Stimulated activated CD4-positive, alpha-beta T cell treated with anti-CD3 and anti-CD28 coated beads, Interleukin-15, amount 100 ng/mL, for 24 hours (primary cell): ENCODE results near the gene KLHL42.
"Not testable (repeated sequence)": the region's sequence is repeated elsewhere in the genome, so short reads cannot be mapped to it uniquely, and the experiment has no call there.

ENCODE experiments used
- DNase-seq: peaks from one replicate; pipeline ENCODE4 v3.0.0-alpha.2; 2020

The KLHL42 gene, protein sequence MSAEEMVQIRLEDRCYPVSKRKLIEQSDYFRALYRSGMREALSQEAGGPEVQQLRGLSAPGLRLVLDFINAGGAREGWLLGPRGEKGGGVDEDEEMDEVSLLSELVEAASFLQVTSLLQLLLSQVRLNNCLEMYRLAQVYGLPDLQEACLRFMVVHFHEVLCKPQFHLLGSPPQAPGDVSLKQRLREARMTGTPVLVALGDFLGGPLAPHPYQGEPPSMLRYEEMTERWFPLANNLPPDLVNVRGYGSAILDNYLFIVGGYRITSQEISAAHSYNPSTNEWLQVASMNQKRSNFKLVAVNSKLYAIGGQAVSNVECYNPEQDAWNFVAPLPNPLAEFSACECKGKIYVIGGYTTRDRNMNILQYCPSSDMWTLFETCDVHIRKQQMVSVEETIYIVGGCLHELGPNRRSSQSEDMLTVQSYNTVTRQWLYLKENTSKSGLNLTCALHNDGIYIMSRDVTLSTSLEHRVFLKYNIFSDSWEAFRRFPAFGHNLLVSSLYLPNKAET

DNA sequence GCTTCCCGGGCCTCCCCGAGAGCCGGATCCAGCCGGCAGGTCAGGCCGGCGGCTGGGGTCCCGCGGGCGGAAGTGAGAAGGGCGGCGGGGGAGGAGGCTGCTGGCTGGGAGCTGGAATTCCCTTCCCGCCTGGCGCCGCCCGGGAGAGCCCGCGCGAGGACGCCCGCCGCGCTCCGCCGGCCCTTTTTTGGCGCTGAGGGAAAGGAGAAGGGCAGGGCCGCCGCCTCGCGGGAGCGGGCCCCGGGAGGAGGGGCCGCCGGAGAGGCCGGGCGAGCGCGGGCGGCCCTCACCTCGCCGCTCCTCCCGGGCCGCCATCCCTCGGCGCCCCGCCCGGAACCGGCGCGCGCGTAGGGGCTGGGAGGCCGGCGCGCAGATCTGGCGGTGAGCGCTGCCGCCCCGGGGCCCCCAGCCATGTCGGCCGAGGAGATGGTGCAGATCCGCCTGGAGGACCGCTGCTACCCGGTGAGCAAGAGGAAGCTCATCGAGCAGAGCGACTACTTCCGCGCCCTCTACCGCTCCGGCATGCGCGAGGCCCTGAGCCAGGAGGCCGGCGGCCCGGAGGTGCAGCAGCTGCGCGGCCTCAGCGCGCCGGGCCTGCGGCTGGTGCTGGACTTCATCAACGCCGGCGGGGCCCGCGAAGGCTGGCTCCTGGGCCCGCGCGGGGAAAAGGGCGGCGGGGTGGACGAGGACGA, at the start of gene KLHL42, which contains the start of gene MANSC4:
Gene KLHL42 (plus strand): TSS at position 314 of the 692 bp plus-strand sequence. CDS start 98 bp downstream, at position 412.
Gene MANSC4 (minus strand): TSS at position 317 of the 692 bp plus-strand sequence. CDS start 8,960 bp downstream, outside the sequence.
- peak; percentile 74 for DNase-seq

DNA sequence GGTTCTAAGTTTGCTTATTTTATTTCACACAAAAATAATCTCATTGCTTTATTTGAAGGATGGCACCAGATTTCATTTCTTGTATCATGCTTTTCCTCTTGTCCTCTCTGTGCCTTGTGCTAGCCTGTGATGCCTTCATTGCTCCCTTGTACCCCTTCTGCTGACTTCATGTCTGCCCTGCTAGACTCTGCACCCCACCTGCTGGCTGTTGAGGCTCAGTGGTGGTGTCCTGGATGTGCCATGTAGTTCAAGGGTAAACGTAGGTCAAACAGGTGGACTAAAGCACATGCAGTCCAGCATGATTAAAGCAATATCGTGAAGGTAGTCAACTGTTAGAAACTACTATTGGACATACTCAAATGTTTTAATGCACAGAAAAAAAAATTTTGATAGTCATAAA, 47.8 kb upstream of the KLHL42 start:
- DNase-seq: no peak

DNA sequence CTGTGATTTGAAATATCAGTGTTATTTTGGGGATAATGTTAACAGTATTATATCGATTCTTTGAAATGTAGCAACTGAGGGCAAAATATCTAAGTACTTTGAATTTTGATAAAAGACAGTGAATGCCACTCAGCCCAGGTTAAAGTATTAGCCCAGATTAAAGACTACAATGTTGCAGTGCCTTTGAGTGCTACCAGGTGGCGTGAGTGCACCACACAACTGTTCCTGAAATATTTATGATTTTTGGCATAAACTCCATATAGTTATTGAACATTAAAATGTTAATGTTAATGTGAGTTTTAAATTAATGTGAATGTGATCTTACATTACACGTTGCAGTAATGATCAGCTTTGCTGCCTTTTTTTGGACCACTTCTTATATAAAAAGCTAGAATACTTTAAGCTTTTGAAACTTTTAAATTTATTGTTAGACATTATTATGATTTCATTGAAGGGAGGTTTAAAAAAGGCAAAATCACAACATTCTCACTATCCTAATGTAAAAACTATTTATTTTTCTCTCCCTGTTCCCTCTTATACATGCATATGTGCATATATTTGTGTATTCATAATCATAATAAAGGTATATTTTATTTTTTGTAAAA, 46.9 kb upstream of the KLHL42 start:
- peak; percentile 42 for DNase-seq

DNA sequence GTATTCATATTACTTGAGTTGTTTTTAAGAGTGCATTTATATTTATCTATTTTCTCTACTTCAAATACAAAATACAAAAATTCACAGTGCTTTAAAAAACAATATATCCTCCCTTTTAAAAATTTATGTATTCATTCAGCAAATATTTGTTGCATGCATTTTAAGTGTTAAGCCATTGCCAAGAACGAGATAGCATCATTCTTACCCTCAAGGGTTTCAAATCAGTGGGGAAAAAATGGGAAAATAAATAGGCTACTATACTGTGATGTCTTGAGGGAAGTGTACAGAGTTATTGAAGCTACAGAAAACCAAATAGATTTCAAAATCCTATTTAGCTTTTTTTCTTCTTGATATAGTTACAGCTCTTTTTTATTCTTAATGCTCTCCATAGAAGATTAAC, 46.2 kb upstream of the KLHL42 start:
- DNase-seq: no peak

DNA sequence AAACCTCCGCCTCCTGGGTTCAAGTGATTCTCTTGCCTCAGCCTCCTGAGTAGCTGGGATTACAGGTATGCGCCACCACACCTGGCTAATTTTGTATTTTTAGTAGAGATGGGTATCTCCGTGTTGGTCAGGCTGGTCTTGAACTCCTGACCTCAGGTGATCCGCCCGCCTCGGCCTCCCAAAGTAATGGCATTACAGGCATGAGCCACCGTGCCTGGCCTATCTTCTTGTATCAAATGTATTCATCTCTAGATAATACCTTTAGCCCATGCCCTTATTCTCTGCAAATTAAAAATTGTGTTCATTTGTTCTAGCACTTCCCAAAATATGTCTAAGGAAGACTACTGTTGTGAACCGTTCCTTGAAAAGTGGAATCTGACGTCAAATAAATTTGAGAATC, 45.7 kb upstream of the KLHL42 start:
- not testable (repeated sequence) for DNase-seq

DNA sequence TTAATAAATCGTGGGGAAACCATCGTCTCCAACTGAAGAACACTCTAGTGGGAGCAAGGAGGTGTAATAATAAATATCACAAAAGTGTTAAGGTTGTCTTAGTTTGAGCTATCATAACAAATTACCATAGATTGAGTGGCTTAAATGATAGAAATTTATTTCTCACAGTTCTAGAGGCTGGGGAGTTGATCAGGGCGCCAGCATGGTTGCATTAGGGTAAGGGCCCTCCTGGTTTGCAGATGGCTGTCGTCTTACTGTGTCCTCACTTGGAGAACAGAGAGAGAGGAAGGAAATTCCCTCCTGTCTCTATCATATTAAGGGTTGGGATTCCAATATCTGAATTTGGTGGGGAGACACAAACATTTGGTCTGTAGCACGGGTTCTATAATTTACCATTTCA, 36.4 kb upstream of the KLHL42 start:
- DNase-seq: no peak

DNA sequence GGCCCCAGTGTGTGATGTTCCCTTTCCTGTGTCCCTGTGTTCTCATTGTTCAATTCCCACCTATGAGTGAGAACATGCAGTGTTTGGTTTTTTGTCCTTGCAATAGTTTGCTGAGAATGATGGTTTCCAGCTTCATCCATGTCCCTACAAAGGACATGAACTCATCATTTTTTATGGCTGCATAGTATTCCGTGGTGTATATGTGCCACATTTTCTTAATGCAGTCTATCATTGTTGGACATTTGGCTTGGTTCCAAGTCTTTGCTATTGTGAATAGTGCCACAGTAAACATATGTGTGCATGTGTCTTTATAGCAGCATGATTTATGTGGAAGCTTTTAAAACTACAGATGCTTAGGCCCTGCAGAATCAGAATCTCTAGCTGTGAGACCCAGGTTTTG, 34.3 kb upstream of the KLHL42 start:
- DNase-seq: not testable (repeated sequence)

DNA sequence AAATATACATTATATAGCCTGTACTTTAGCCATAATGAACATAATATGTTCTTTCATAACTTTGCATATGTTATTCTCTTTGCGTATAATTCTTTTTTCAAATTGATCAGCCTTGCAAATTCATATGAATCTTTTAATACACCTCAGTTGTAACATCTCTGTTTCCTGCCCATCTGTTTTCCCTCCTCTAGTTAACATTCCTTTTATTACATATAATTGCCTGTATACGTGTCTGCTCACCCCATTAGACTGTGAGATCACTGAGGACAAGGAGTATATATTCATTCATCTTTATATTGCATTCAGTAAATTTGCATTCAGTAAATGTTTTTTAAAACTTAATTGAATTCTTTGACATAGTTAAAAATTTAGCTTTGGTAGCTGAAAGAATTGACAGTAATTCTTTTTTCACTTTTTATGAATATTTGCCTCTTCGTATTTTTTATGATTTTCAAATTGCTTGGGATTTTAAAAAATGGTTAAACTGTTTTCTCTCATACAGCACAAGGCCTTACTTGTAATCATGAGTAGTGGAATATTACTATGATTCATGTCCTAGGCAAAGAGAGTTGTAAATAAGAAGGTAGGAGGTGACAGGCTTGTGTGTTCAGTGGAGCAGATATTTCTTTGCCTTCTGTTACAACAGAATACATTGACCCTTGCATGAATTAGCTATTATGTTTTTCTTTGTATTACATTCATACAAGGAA, 32.8 kb upstream of the KLHL42 start:
- no peak for DNase-seq

DNA sequence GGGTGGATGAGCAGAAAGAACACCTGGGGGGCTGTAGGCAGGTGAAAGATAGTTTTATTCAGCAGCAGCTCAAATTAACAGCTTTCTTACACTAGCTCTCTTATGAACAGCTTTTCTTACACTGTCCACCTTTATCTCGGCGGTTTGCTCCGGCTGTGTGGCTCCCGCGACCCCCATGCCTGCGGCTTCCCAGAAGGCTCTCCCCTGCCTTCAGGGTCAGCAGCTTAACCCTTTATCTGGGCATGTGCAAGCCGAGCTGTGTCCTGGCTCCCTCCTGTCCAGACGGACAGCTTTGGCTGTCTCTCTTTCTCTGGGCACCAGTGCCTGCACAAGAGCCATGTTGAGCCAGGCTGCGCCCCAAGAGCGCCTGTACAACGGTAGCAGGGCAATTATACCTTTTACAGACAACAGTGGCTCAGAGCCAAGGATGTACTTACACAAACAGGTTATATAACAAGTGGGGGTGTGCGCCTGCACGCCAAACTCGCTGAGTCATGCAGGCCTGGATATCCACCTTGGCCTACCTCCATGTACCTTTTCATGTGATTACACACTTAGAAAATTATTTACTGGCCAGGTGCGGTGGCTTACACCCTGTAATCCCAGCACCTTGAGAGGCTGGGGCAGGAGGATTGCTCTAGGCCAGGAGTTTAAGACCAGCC, 28.5 kb upstream of the KLHL42 start:
- DNase-seq: no peak

DNA sequence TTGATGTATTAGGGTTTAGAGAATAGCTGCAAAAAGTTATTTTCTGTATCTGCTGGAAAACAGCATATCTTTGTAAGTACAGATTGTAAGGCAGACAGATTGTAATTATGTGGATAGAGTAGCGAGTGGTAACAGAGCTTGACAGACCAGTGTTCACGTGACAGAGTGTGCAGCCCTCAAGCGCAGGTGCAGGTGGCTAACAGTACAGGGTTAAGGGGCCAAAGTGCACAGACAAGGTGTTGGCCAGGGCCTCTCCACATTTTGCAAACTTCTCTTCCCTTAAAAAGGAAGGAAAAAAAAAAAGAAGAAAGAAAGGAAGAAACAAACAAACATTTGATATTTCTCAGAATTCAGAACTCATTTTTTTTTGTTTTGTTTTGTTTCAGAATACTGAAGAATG, 25.2 kb upstream of the KLHL42 start:
- DNase-seq: no peak

DNA sequence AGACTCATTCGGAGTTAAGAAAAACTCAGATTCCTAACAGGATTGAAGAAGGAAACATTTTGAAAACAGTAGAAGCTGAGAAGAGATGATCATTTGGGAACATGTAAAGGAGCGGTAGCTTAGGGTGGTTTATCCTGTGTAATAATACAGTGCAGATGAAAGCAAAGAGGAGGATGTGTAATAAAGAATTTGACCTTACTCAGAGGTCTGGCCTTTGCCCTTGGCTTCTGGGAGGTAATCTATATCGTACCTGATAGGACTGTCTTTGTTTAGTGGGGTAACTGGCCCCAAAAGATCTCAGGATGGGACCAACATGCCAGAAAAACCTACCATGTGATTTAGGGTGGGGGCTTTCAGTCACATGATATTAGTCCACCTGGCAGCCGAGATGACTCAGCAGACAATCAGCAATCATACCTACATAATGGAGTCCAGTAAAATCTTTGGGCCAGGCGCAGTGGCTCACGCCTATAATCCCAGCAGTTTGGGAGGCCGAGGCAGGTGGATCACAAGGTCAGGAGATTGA, 23.3 kb upstream of the KLHL42 start:
- no peak for DNase-seq

DNA sequence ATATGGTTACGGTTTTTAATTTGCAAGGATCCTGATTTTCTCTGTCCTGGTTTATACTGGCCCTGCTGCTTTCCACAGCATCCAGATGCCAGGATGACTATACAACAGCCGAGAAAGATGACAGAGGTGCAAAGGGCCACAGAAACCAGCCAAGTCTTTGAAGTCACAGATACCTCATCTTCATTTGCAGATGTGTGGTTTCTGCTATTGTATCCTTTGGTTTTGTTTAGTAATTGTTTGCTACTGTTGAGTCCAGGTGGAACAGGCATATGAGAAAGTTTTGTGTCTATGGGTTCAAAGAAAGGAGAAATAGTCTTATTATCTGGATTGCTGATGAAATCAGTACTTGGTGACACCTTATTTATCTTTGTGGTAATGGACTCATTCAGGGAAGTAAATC, 17.3 kb upstream of the KLHL42 start:
- DNase-seq: no peak

DNA sequence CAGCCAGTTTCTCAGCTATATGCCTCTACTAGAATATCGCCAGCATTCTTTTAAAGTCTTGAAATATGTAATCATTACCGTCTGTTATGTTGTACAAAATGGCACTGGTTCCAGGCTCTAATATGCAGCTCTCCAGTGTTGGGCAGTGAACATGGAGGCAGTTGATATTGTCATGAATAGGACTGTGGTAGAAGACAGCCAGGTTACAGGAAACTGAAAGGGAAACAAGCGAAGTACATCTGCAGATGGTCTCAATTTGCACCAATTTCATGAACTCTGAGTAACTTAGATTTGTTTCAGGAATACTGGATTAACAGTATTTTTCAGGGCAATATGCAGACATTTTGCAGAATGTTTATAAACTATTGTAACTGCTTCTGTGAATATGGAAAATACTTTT, 13.4 kb upstream of the KLHL42 start:
- DNase-seq: no peak

DNA sequence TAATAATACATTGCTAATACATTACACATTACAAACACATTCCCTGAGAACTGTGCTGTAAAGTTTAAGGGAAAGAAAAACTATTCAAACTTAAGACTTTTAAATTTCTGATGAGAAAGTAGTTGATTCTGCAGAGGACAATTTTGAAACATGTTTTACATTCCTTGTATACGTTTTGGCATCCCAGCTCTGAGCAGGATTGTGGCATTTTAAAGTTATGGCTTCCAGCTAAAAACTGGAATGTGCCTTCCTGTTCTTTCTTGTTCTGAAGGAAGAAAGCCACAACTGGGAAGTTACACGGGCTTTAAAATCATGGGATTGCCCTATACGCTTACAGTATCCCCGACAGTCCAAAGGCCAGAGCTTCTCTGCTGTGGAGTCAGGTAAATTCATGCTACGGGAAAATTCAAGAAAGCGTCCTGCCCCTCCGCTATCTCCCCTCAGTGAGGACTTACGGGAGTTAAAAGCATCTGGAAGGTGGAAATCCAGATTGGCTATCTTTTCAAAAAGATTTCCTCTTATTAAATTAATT, 10.8 kb upstream of the KLHL42 start:
- DNase-seq: no peak

DNA sequence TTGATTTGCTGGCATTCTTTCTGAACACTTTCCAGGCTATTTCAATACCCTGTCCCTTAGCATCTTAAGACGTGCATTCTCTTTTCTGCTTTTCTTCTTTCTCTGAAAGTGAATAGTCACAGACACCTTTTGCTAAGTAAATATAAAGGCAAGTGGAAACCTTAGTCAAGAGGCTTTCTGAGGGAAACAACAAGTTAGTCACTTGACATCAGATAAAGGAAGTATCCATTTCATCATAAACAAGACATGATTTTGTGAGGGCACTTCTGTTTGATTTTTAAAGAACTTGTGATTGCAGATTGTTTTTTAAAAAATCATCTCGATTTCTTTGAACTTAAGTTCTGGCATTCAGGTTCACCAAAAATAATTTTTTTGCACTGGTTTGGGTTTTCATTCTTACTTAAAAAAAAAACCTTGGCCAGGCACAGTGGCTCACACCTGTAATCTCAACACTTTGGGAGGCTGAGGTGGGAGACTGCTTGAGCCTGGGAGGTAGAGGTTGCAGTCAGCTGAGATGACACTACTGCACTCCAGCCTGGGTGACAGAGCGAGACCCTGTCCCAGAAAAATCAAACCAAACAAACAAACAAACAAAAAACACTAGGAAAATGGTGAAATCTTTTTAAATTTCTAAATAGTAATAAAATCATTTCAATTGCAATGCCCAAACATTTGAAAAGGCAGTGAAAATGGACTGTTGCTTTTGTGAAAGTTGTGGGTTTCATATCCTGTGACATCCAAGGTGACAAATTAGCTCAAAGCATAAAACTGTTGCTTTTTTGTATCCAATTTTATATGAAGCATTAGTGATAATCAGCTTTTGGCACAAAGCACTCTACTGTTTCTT, 8.3 kb upstream of the KLHL42 start:
- DNase-seq: no peak

DNA sequence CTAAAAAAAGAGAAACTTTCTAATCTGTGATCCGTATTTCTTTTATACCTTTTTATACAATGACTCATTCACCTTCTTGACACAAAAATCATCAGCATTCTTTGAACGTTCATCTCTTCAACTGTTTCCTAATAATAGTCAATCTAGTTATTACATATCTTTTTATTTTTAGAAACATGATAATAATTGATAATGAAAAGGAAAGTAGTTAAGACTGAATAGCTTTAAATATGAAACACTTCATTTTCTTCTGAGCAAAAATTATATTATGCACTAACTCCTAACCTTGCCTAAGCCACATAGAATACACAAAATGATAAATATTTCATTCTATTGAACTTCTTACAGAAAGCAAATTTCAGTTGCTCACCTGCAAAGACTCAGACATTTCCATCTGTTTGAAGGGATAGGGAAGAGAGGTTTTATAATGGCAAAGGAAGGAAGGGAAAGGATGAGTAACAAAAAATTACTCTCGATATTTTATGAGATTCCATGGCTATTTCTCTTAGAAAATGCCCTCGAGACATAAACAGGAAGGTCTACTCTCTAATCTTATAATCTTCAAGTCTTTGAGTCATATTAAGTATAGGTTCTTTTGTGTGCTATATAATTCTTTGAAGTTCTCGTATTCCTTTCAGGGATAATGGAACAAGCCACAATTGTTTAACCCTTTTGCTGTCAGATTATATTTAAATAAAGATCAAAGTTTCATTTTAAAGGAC, 7.5 kb upstream of the KLHL42 start:
- no peak for DNase-seq

DNA sequence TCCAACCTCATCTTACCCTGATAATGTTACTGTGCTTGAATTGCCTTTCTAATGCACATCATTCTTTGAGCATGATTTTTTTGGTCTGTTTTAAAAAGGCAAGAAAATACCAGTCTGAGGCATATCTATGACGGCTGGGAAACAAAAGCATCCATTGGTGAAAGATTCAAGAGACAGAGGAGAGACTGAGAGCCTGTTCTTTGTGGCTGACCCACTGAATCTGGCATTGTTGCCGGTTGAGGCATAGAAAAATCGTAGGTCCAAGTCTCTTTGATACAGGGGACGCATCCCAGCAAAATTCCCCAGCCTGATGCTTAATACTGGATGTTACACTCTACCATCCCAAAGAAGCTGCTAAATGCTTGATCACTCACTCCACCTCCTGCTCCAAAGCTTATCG, 2.9 kb upstream of the KLHL42 start:
- DNase-seq: no peak

DNA sequence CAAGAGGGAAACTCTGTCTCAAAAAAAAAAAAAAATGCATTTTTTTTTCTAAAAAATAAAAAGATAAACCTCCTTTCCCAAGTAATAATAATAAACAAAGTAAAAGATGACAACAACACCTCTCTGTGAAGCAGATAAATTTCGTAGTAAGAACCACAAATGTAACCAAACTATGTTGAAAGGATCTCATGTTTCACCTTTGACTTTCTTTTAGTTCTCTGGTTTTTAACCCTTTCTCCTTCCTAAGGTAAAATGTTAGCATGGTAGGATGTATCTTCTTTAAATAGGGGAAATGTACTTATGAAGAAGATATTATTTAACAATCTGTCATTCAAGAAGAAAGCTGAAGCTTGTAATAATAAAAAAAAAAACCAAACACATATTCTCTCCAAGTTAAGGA, 1.8 kb upstream of the KLHL42 start:
- DNase-seq: no peak

DNA sequence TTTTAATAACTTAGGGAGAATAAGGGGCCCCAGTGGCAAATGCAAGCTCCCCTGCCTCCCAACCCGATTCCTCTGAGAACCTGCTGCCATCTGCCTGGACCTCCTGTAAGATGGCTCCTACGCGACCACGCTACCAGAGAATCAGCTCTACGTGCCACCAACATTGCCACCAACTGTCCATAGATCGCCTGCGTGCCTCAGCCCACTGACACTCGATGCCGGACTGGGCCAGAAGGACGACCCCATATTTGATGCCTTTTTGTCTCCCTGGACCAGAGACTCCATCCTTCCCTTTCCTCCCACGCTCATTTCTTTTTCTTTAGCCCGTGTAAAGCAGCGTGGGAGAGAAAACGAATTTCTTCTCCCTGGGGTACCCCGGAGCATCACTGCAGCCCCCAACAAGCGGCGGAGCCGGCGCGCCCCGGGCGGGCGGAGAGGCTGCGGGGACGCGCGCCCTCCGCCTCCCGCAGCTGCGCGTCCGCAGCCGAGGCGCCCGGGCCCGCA, 565 bp upstream of the KLHL42 start:
- peak; percentile 29 for DNase-seq
